HCT116 (cell line): ENCODE results near the gene MSANTD3. TPM values are rescaled to one million over a fixed set of nuclear protein-coding genes. Genes with fewer than 3 reads are reported as not detected.

Experiments used
- ATAC-seq: fragments of 200-7000 bp; cut with Tn5 transposase; 2 replicates; pipeline ENCODE4 v1.9.1; 2020; ENCODE audit warnings: mild to moderate bottlenecking, moderate library complexity
- BruUV-seq: library from RNA; stranded (reverse); fragments of 400-500 nt; replicated peaks from 2 replicates; lab custom pipeline; 2021; lab: Mats Ljungman, UMichigan
- CTCF ChIA-PET: fragments of 300-600 bp; sonication (Branson Sonifier 250); formaldehyde crosslinking; loops from one replicate; lab custom pipeline; 2021; ENCODE audit warnings: antibody characterized with exemption; lab: Charles Lee
- POLR2A ChIA-PET: fragments of 300-600, 350-600 bp; sonication (Branson Sonifier 250); formaldehyde crosslinking; loops from one replicate; lab custom pipeline; 2021; ENCODE audit warnings: antibody characterized with exemption; lab: Charles Lee
- RAD21 ChIA-PET, 2 experiments: fragments of 300-600 bp; sonication (Branson Sonifier 250); formaldehyde crosslinking; loops; one replicate each; lab custom pipeline; 2023; ENCODE audit warnings: low total read pairs in 2 of 2; ENCODE audit not compliant: uncharacterized antibody in 2 of 2, unreplicated experiment in 2 of 2, low non-redundant PET in 1 of 2; lab: Charles Lee
- DNase-seq: peaks from one replicate; pipeline ENCODE4 v3.0.0-alpha.2; 2010; ENCODE audit warnings: low read depth, low spot score
- H2AFZ ChIP-seq: fragments of 200-600 bp; shearing (Covaris generic), sonication (generic); 2 replicates; pipeline ENCODE4 v1.6.1; 2017; ENCODE audit warnings: low read depth, mixed run types, mixed read lengths, antibody characterized with exemption, low read length; ENCODE audit not compliant: poor library complexity, severe bottlenecking
- H3K27ac ChIP-seq: 2 replicates; pipeline ENCODE4 v1.5.1; 2012; ENCODE audit warnings: low read depth, low read length
- H3K27me3 ChIP-seq: fragments of 200-600 bp; sonication (generic); 2 replicates; pipeline ENCODE4 v1.6.1; 2016; ENCODE audit warnings: mixed run types, low read length, mixed read lengths; ENCODE audit not compliant: insufficient read depth
- H3K36me3 ChIP-seq, 2 experiments: fragments of 200-500 bp in 1 of 2; fragments of 200-600 bp in 1 of 2; sonication (Bioruptor generic) in 1 of 2; sonication (generic) in 1 of 2; 2 replicates each; pipeline versions ENCODE4 v1.5.1 to v1.6.1; 2014 to 2016; ENCODE audit warnings: low read length in 2 of 2, inconsistent platforms in 1 of 2, mixed read lengths in 1 of 2, mixed run types in 1 of 2; ENCODE audit not compliant: insufficient read depth in 2 of 2, control insufficient read depth in 1 of 2
- H3K4me1 ChIP-seq, 2 experiments: fragments of 200-600 bp in 1 of 2; sonication (generic) in 1 of 2; 2 replicates each; pipeline versions ENCODE4 v1.5.1 to v1.6.1; 2012 to 2017; ENCODE audit warnings: low read length in 2 of 2, inconsistent platforms in 1 of 2, mild to moderate bottlenecking in 1 of 2, mixed read lengths in 1 of 2, mixed run types in 1 of 2, moderate library complexity in 1 of 2; ENCODE audit not compliant: insufficient read depth in 2 of 2, control insufficient read depth in 1 of 2
- H3K4me2 ChIP-seq: fragments of 200-600 bp; sonication (generic); 2 replicates; pipeline ENCODE4 v1.6.1; 2017; ENCODE audit warnings: mixed run types, low read length, mixed read lengths
- H3K4me3 ChIP-seq, 2 experiments: fragments of 200-600 bp in 1 of 2; sonication (generic) in 1 of 2; replicated peaks in 1 of 2; 2 replicates each; pipeline ENCODE4 v1.5.1; 2011 to 2016; ENCODE audit warnings: low read length in 2 of 2, control low read depth in 1 of 2, low read depth in 1 of 2, mild to moderate bottlenecking in 1 of 2, mixed read lengths in 1 of 2, mixed run types in 1 of 2
- H3K79me2 ChIP-seq: fragments of 200-600 bp; sonication (generic); 2 replicates; pipeline ENCODE4 v1.6.1; 2017; ENCODE audit warnings: mild to moderate bottlenecking, mixed run types, low read length, moderate library complexity, mixed read lengths; ENCODE audit not compliant: insufficient read depth
- H3K9ac ChIP-seq: fragments of 200-600 bp; sonication (generic); 2 replicates; pipeline ENCODE4 v1.6.1; 2016; ENCODE audit warnings: low read length, mixed read lengths
- H3K9me2 ChIP-seq: fragments of 200-600 bp; sonication (generic), shearing (Covaris generic); 2 replicates; pipeline ENCODE4 v1.6.1; 2017; ENCODE audit warnings: mixed run types, mild to moderate bottlenecking, moderate library complexity; ENCODE audit not compliant: insufficient read depth
- H3K9me3 ChIP-seq, 2 experiments: fragments of 200-500 bp in 1 of 2; fragments of 200-600 bp in 1 of 2; sonication (Bioruptor generic) in 1 of 2; sonication (generic) in 1 of 2; 2 replicates each; pipeline ENCODE4 v1.6.1; 2014 to 2017; ENCODE audit warnings: low read length in 2 of 2, mixed read lengths in 2 of 2, inconsistent platforms in 1 of 2, low read depth in 1 of 2, mild to moderate bottlenecking in 1 of 2, mixed run types in 1 of 2, moderate library complexity in 1 of 2; ENCODE audit not compliant: control insufficient read depth in 1 of 2, insufficient read depth in 1 of 2
- H4K20me1 ChIP-seq: fragments of 200-600 bp; sonication (generic), shearing (Covaris generic); 2 replicates; pipeline ENCODE4 v1.6.1; 2017; ENCODE audit warnings: mixed run types, mild to moderate bottlenecking, moderate library complexity; ENCODE audit not compliant: insufficient read depth
- CEBPB ChIP-seq: IDR thresholded peaks from 2 replicates; pipeline ENCODE4 v1.6.1; 2012; ENCODE audit warnings: low read depth
- CTCF ChIP-seq, 3 experiments: fragments of 200-600 bp in 1 of 3; sonication (generic) in 1 of 3; IDR thresholded peaks in 2 of 3; conservative IDR thresholded peaks in 1 of 3; 2 replicates each; pipeline ENCODE4 v1.5.1; 2012 to 2017; ENCODE audit warnings: low read depth in 2 of 3, low read length in 2 of 3, antibody characterized with exemption in 1 of 3, borderline replicate concordance in 1 of 3, control low read depth in 1 of 3, mild to moderate bottlenecking in 1 of 3, mixed read lengths in 1 of 3, mixed run types in 1 of 3, moderate library complexity in 1 of 3; ENCODE audit not compliant: insufficient read depth in 1 of 3
- EGR1 ChIP-seq: IDR thresholded peaks from 2 replicates; pipeline ENCODE4 v1.6.1; 2012; ENCODE audit warnings: low read depth
- ELF1 ChIP-seq: IDR thresholded peaks from 2 replicates; pipeline ENCODE4 v1.6.1; 2012; ENCODE audit warnings: low read depth, borderline replicate concordance
- EZH2phosphoT487 ChIP-seq: fragments of 200-600 bp; IDR thresholded peaks from 2 replicates; pipeline ENCODE4 v1.6.1; 2018; ENCODE audit warnings: antibody characterized with exemption, borderline replicate concordance
- FOSL1 ChIP-seq: IDR thresholded peaks from 2 replicates; pipeline ENCODE4 v1.6.1; 2012; ENCODE audit warnings: low read depth
- JUND ChIP-seq: IDR thresholded peaks from 2 replicates; pipeline ENCODE4 v1.6.1; 2012
- MAX ChIP-seq: IDR thresholded peaks from 2 replicates; pipeline ENCODE4 v1.6.1; 2012
- POLR2A ChIP-seq: IDR thresholded peaks from 2 replicates; pipeline ENCODE4 v1.7.0; 2011; ENCODE audit warnings: borderline replicate concordance; ENCODE audit not compliant: insufficient read depth, insufficient read length; ENCODE audit errors: extremely low read depth
- REST ChIP-seq: IDR thresholded peaks from 2 replicates; pipeline ENCODE4 v1.6.1; 2012; ENCODE audit warnings: low read depth
- SIN3A ChIP-seq: IDR thresholded peaks from 2 replicates; pipeline ENCODE4 v1.6.1; 2012; ENCODE audit warnings: low read depth
- SP1 ChIP-seq: IDR thresholded peaks from 2 replicates; pipeline ENCODE4 v1.6.1; 2012; ENCODE audit warnings: low read depth
- SRF ChIP-seq: IDR thresholded peaks from 2 replicates; pipeline ENCODE4 v1.6.1; 2012; ENCODE audit warnings: low read depth
- TCF7L2 ChIP-seq: IDR thresholded peaks from 2 replicates; pipeline ENCODE4 v1.7.0; 2011; ENCODE audit warnings: borderline replicate concordance, inconsistent platforms; ENCODE audit not compliant: insufficient read depth, insufficient read length; ENCODE audit errors: extremely low read depth
- YY1 ChIP-seq: IDR thresholded peaks from 2 replicates; pipeline ENCODE4 v1.6.1; 2011; ENCODE audit warnings: low read length, low read depth, moderate library complexity, mild to moderate bottlenecking; ENCODE audit not compliant: insufficient replicate concordance; ENCODE audit errors: extremely low read depth
- ZBTB33 ChIP-seq: IDR thresholded peaks from 2 replicates; pipeline ENCODE4 v1.6.1; 2011; ENCODE audit warnings: mild to moderate bottlenecking, low read length, moderate library complexity; ENCODE audit not compliant: insufficient replicate concordance; ENCODE audit errors: extremely low read depth
- ZNF274 ChIP-seq: fragments of 200-500 bp; sonication (Bioruptor generic); IDR thresholded peaks from 2 replicates; pipeline ENCODE4 v1.6.1; 2014; ENCODE audit warnings: mild to moderate bottlenecking, low read depth, low read length, inconsistent platforms
- intact Hi-C: fragments of 100-400 bp; cut with micrococcal nuclease; formaldehyde crosslinking; loops from 2 replicates; pipeline ENCODE4 v1.10.0; 2022
- total RNA-seq: library from RNA; stranded (reverse); gene quantifications from one replicate; pipeline ENCODE4 v1.2.1, GENCODE V29; 2021; ENCODE audit not compliant: unreplicated experiment

Gene MSANTD3
- total RNA-seq, 1 experiment from 2014 or later: 31.3 TPM

- no TSS peak for BruUV-seq
- H3K9me3 ChIP-seq: no peaks in the 10 kb centered on the region
- no peaks in the 10 kb centered on the region for H3K4me1 ChIP-seq
- no peak overlapping the region for H2AFZ ChIP-seq
- no peak overlapping the region for H3K4me2 ChIP-seq
- ChIA-PET POLR2A (interaction anchor here (0.7 kb wide), 1 partner anchor 135 kb away, joined by 4 read pairs; no protein-coding TSS in a partner anchor), RAD21 (no interaction called here), CTCF (no interaction called here)
- no peak for ATAC-seq
- H3K27me3 ChIP-seq: no peaks in the 10 kb centered on the region
- no peak overlapping the region for H3K9ac ChIP-seq
- H3K4me3 ChIP-seq: no peak overlapping the region
- no peak overlapping the region for H3K27ac ChIP-seq
- no peaks in the 10 kb centered on the region for H4K20me1 ChIP-seq
- no peaks in the 10 kb centered on the region for H3K9me2 ChIP-seq
- DNase-seq: no peak
- no peak for TF ChIP-seq JUND
- no peak for TF ChIP-seq SRF
- TF ChIP-seq MAX: no peak
- no peak for TF ChIP-seq CEBPB
- no peak for TF ChIP-seq ZNF274
- TF ChIP-seq EZH2phosphoT487: no peak
- TF ChIP-seq ZBTB33: no peak
- no peak for TF ChIP-seq YY1
- TF ChIP-seq SIN3A: no peak
- TF ChIP-seq ELF1: no peak
- no peak for TF ChIP-seq TCF7L2
- TF ChIP-seq EGR1: no peak
- TF ChIP-seq CTCF (IDR thresholded peaks at IDR 0.05 in 2 of 3, conservative IDR thresholded peaks at IDR 0.05 in 1 of 3; ENCODE audit: borderline replicate concordance in 1 of 3, insufficient read depth in 1 of 3, low read depth in 2 of 3, low read length in 2 of 3): no peak
- TF ChIP-seq FOSL1: no peak
- TF ChIP-seq REST: no peak
- TF ChIP-seq SP1: no peak
- no peak for TF ChIP-seq POLR2A
- intact Hi-C loops: no loop called here
- no peaks in the 10 kb centered on the region for H3K36me3 ChIP-seq
- H3K79me2 ChIP-seq: no peaks in the 10 kb centered on the region
Observed at GRCh38 chr9:100406962-100407361, 20.0 kb upstream of the MSANTD3 start.
